Measurements from ENCODE around the gene TCF15. TPM values are rescaled to one million over a fixed set of nuclear protein-coding genes. Genes with fewer than 3 reads are reported as not detected.

TCF15 gene
- polyA plus RNA-seq, 1 donor: 4.5 TPM

Other genes starting within 250 kb of the TCF15 start
- 3.3 TPM for gene TRIB3, start 229.5 kb downstream of the TCF15 start, polyA plus RNA-seq (ENCODE audit: insufficient read length)
- gene RBCK1, start 202.0 kb downstream of the TCF15 start, polyA plus RNA-seq (ENCODE audit: insufficient read length): 55.3 TPM
- gene TBC1D20, start 147.8 kb downstream of the TCF15 start, polyA plus RNA-seq (ENCODE audit: insufficient read length): 28.1 TPM
- 111 TPM for gene CSNK2A1, start 66.5 kb downstream of the TCF15 start, polyA plus RNA-seq (ENCODE audit: insufficient read length)
- 7.5 TPM for gene SRXN1, start 42.9 kb upstream of the TCF15 start, polyA plus RNA-seq (ENCODE audit: insufficient read length)
- not detected for gene SCRT2, start 65.5 kb upstream of the TCF15 start, polyA plus RNA-seq (ENCODE audit: insufficient read length)
- gene SLC52A3, start 158.2 kb upstream of the TCF15 start, polyA plus RNA-seq (ENCODE audit: insufficient read length): 0.61 TPM
- 24.3 TPM for gene FAM110A, start 223.4 kb upstream of the TCF15 start, polyA plus RNA-seq (ENCODE audit: insufficient read length)

All from hindlimb muscle (tissue), 1 donor.